HG03469 (cell line): ENCODE results near the gene TK2.
A peak's percentile ranks its signal among the peaks of the same experiment; 100 is the strongest.
"Not testable (repeated sequence)": the region's sequence is repeated elsewhere in the genome, so short reads cannot be mapped to it uniquely, and the experiment has no call there.

Experiments
- ATAC-seq: cut with Tn5 transposase; IDR thresholded peaks from one replicate; pipeline ENCODE4 v1.9.1; 2021; ENCODE audit warnings: mild to moderate bottlenecking, moderate library complexity, moderate number of reproducible peaks; ENCODE audit not compliant: unreplicated experiment

The TK2 gene

GRCh38 chr16:66574081-66574480 lies 24.2 kb upstream of the TK2 start:
- ATAC-seq, result no peak

- ATAC-seq, result no peak
These were observed 22.4 kb upstream of the TK2 start for GRCh38 chr16:66572356-66572755.

- no peak for ATAC-seq
These were observed 20.0 kb upstream of the TK2 start for GRCh38 chr16:66569827-66570405.

GRCh38 chr16:66569131-66569530 lies 19.2 kb upstream of the TK2 start:
- no peak for ATAC-seq

- no peak for ATAC-seq
These were observed 18.4 kb upstream of the TK2 start for GRCh38 chr16:66568355-66568754.

- ATAC-seq, result not testable (repeated sequence)
These were observed 17.3 kb upstream of the TK2 start for GRCh38 chr16:66567270-66567669.

- ATAC-seq, result no peak
These were observed 16.4 kb upstream of the TK2 start, which contains the start of gene CMTM1 for GRCh38 chr16:66566051-66566901. Gene CMTM1 (plus strand): TSS chr16:66566439. CDS start chr16:66566514, 75 bp downstream.

GRCh38 chr16:66563574-66564334 lies 13.8 kb upstream of the TK2 start:
- ATAC-seq, result no peak

GRCh38 chr16:66562986-66563385 lies 13.1 kb upstream of the TK2 start:
- no peak for ATAC-seq

GRCh38 chr16:66562409-66562808 lies 12.5 kb upstream of the TK2 start:
- no peak for ATAC-seq

GRCh38 chr16:66561381-66562080 lies 11.6 kb upstream of the TK2 start:
- no peak for ATAC-seq

- no peak for ATAC-seq
These were observed 10.2 kb upstream of the TK2 start for GRCh38 chr16:66560107-66560506.

- ATAC-seq, result no peak
These were observed 4.6 kb upstream of the TK2 start for GRCh38 chr16:66554495-66554894.

GRCh38 chr16:66554021-66554420 lies 4.1 kb upstream of the TK2 start:
- ATAC-seq, result no peak

GRCh38 chr16:66553223-66553622 lies 3.3 kb upstream of the TK2 start:
- no peak for ATAC-seq

GRCh38 chr16:66552286-66553177 lies 2.6 kb upstream of the TK2 start, which contains the start of gene CKLF:
Gene CKLF (plus strand): TSS chr16:66552576. CDS start chr16:66552716, 140 bp downstream.
- peak; percentile 66 for ATAC-seq

GRCh38 chr16:66551788-66552285 lies 1.9 kb upstream of the TK2 start:
- no peak for ATAC-seq

- ATAC-seq, result no peak
These were observed 1.4 kb upstream of the TK2 start for GRCh38 chr16:66551348-66551759.

GRCh38 chr16:66548868-66549267 lies 1.1 kb downstream of the TK2 start:
- no peak for ATAC-seq

- no peak for ATAC-seq
These were observed 1.9 kb downstream of the TK2 start for GRCh38 chr16:66548068-66548467.
